ENCODE measurements around the gene DHCR7.

- TF ChIP-seq SUZ12 (IDR thresholded peaks at IDR 0.05; ENCODE audit: extremely low read depth, insufficient read depth, insufficient read length): no peak
- TF ChIP-seq YY1 (IDR thresholded peaks at IDR 0.05; ENCODE audit: insufficient read depth, insufficient read length): no peak
- TF ChIP-seq ZNF274 (IDR thresholded peaks at IDR 0.05; ENCODE audit: low read depth, low read length): no peak
Observed at GRCh38 chr11:71442123-71442522, 6.1 kb downstream of the DHCR7 start.
